Activated CD4-positive, alpha-beta T cell treated with anti-CD3 and anti-CD28 coated beads for 4 hours (primary cell): ENCODE measurements around the gene PHF24.
A peak's percentile ranks its signal among the peaks of the same experiment; 100 is the strongest.
"Not testable (repeated sequence)": the region's sequence is repeated elsewhere in the genome, so short reads cannot be mapped to it uniquely, and the experiment has no call there.

Experiments
- DNase-seq, 2 donors: peaks; one replicate each; pipeline ENCODE4 v3.0.0-alpha.2; 2020

Gene PHF24

DNA sequence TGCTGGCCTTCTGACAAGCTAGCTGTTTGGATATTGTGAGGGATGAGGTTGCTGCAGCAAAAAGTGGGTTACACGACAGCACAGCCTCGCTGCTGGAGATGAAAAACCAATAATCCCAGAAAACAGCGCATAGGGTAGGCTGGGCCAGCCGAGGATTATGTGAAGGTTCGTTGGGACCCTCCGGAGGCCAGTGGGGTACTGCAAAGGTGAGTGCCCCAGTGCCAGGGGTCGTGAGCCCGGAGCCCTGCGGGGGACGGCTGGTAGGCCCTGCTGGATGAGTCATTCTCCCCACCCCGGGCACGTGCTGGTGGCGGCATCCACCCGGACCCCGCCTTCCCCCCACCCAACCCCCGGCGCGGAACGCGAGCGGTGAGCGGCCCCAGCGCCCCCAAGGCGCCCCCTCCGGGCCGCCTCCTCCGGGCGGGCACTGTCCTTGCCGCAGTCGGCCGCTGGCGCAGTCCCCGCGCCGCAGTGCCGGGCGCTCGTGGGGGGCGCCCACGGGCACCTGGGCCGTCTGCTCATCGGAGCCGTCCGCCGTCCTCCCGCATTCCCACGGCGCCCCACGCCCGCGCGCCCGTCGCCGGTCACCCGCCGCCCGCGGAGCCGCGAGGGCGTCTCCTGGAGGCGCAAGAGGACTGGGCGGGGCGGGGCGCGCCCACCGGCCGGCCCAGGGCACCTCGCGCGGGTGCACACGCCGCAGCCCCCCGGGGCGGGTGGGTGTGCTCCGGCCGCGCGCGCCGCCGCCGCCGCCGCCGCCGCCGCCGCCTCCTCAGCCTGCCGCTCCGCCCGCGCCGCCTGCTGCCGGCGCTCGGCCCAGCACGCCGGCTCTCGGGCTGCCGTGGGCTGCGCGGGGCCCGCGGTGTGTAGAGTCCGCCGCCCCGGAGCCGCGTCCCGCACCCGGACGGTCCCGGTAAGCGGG lies at the start of gene PHF24:
Gene PHF24 (plus strand): TSS at position 794 of the 919 bp plus-strand sequence. CDS start 13,014 bp downstream, outside the sequence.
- DNase-seq, result peak; percentile 17 to 36

DNA sequence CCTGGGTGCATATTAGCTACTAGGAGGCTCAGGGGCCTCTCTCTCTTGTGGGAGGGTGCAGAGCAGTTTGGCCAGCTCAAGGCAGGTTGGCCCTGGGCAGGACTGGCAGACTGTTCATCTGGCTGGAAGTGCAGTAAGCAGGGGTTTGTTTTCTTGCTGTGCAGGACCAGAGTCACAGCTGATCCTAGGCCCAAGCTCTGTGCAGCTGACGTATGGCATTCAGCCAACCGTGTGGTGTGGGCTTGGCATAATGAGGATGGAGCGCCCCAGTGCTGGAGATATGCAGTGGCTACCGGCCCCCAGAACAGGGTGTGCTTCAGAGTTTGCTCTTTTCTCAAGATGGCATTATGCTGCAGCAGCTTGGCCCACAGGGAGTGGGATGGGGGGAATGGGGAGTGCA lies 31.0 kb upstream of the PHF24 start:
- no peak for DNase-seq

DNA sequence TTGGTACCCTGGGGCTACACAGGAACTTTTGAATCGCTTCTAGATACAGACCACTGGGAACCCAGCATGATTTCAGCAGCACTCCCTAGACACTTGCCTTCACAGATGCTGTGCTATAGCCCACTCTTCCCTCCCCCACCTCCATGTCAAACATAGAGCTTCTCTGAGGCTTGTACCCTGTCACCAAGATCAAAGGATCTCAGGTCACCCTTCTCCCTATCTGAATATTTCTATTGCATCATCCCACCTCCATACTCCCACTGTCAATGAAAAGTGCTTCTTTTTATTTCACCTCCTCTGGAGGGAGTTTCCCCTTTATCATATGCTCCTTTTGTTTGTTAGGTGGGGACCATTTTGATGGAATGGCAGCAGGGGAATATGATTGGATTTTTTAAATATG lies 29.2 kb upstream of the PHF24 start:
- no peak for DNase-seq

GRCh38 chr9:34929506-34930102 lies 28.5 kb upstream of the PHF24 start:
- DNase-seq, result peak in 1 of 2 donors; percentile 13

DNA sequence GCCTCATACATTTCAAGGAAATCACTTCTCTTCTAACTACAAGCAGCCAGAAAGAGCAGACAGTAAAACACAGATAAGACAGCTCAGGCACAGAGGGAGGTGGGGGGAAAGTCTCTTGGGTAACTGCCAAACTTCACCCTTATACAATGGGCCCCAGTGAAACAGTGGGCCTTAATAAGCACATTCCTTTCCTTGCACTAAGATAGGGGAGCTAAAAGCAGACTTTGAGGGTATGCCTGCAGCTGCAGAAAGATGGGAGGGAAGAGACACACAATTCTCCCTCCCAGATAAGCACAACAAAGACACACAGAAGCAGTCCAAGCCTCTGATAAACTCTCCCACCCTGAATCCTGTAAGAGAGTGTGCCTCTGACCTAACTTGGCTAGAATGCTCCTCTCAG lies 18.1 kb upstream of the PHF24 start:
- DNase-seq, result not testable (repeated sequence)

DNA sequence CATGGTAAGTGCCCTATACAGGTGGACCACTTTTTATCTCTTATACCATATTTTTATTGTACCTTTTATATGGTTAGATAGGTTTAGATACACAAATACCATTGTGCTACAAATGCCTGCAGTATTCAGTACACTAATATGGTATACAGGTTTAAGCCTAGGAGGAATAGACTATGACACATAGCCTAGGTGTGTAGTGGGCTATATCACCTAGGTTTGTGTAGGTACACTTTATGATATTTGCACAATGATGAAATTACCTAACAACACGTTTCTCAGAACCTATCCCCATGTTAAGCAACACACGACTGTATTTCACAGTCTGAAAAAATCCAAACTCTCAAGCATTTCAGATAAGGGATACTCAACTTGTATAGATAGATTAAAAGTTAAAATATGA lies 9.6 kb upstream of the PHF24 start:
- DNase-seq, result no peak

GRCh38 chr9:34954225-34954624 lies 3.9 kb upstream of the PHF24 start:
- DNase-seq, result no peak

DNA sequence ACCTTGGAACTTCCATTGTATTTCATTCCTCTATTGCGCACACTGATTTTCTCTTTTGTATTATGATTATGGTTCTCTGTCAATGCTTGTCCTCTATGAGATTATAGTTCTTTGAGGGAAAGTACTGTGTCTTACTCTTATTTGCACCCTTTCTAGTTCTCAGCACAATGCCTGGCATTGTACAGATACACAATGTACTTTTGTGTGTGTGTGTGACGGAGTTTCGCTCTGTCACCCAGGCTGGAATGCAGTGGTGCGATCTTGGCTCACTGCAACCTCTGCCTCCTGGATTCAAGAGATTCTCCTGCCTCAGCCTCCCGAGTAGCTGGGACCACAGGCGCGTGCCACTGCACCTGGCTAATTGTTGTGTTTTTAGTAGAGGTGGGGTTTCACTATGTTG lies 2.0 kb upstream of the PHF24 start:
- not testable (repeated sequence) for DNase-seq

DNA sequence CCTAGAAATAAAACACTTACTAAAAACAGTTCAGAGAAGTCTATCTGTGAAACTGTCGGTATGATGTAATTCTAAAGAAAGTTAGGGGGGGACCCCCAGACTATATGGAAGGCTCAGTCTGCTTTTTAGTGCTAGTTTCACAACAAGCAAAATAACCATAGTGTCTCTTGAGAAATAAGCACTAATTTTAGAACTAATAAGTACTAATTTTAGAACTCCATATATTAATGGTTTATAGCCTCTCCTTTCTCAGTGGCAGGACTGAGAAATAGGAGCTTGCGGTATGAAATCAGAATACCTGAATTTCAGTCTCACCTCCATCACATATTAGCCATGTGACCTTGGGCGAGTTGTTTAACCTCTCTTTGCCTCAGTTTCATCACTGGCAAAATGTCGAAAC lies 1.4 kb upstream of the PHF24 start:
- DNase-seq, result no peak

DNA sequence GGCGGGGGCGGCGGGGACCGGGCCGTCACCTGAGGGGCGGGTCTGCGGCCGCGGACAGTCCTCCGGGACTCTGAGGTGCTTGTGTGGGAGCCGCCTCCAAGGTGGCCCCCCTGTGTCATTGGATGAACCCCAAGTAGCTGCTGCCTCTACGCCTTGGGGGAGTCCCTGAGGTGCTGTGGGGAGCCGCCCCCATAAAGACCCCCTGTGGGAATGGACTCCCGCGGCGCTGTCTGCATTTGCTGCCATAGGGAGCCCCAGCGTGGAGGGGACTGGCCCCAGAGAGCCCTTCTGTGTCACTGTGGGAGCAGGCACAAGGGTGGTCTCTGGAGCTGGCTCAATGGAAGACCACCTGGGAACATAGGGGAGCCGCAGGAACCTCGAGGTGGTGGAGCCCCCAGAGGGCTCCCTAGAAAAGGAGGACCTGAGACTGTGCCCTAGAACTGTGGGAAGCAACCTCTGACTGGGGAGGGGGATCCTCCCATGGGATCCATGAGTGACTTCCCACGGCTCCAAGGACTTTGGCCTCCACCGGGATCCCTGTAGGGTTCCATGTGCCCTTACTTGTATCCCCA lies 412 bp downstream of the PHF24 start:
- no peak for DNase-seq

DNA sequence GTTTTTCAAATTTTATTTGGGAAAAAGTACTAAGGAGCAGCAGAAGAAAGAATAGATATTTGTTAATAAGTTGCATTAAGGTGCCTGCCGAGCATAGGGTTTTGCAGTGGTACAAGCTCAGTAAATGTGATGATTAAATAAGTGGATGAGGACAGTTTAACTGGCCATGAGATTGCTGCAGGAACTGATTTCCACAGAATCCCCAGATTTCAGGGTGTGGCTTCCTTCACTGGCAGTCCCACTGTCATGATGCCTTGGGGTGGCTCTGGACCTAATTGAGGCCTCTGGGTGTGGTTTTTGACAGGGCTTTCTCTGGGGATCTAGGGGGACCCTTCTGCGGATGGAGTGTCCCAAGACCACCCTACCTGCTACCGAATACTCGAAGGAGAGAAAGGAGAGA lies 1.4 kb downstream of the PHF24 start:
- DNase-seq, result no peak

- DNase-seq, result no peak
These were observed 3.7 kb downstream of the PHF24 start for GRCh38 chr9:34961574-34962490.

DNA sequence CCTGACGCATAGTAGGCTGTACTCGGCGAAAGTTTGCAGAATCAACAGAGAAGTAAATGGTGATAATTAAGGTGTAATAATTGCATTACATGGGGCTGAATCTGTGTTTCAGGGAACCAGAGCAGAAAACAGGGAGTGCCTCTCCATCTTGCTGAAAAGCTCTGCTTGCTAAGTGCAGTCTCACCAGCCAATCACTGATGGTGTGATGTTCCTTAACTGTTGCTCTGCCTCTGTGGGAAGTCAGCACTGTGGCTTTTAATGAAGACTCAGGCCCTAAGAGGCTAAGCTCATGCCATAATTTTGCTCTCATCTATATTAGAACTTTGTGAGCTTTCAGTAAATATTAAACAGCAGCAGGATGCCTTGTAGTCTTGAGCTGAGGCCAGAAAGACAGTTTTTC lies 4.5 kb downstream of the PHF24 start:
- no peak for DNase-seq

DNA sequence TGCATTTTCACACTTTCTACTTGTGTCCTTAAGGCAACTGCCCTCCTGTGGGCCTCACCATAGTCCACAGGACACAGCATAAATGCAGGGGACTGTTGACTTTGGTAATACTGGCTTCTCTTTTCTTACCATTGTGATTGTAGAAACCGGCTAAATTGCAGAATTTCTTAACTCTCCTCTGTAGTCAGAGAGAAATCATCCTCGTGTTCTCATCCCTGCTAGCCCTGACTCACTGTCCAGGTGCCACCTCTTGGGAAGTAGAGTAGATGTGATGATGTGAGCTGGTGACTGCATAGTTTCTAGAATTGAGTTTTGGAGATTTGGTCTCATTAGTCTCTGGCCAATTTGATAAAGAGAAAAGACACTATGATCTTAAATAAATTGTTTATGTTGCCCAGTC lies 5.5 kb downstream of the PHF24 start:
- DNase-seq, result no peak

GRCh38 chr9:34964458-34964857 lies 6.4 kb downstream of the PHF24 start:
- DNase-seq, result no peak

GRCh38 chr9:34971146-34971811 lies 13.2 kb downstream of the PHF24 start:
- DNase-seq, result no peak

DNA sequence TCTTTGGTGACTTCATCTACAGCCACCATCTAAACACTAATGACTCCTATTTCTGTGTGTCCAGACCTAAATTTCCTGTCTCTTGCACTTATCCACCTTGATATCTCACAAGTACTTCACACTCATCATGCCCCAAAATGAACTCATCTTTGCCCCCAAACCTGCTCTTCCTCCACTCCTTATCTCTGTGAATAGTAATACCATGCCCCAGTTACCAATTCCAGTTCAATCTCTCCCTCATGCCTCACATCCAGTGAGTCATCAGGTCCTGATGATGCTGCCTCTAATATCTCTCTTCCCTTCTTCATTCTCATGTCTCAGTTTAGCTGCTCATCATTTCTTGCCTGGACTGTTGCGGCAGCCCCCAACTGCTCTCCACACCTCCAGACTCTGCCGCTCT lies 16.6 kb downstream of the PHF24 start:
- no peak for DNase-seq

GRCh38 chr9:34976441-34976840 lies 18.4 kb downstream of the PHF24 start:
- DNase-seq, result no peak

GRCh38 chr9:34976992-34977391 lies 18.9 kb downstream of the PHF24 start:
- DNase-seq, result no peak

GRCh38 chr9:34980181-34980761 lies 22.2 kb downstream of the PHF24 start:
- DNase-seq, result no peak

DNA sequence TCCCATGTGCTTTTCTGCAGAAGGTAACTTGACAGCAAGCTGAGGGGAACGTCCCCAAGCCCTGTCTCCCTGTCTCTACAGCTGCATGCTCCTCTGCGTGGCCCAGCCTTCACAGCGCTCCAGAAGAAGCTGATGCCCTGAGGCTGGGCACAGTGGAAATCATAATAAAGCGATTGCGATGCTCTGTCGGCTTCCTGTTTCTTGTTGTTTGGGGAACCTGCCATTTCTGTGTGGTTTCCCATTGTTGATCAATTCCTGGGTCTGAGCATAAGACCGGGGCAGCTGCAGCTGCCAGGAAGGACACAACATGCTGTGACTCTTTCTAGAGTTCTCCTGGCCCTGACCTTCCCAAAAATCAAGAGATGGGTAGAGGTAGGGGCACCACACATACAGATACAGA lies 24.3 kb downstream of the PHF24 start:
- DNase-seq, result no peak

GRCh38 chr9:34983209-34983608 lies 25.1 kb downstream of the PHF24 start:
- no peak for DNase-seq
